Measurements from ENCODE around the gene USP54.

GRCh38 chr10:73639286-73639685 lies 48.1 kb upstream of the USP54 start:
- TF ChIP-seq POLR2AphosphoS5 (IDR thresholded peaks at IDR 0.05; ENCODE audit: borderline replicate concordance, low read depth, low read length), result no peak
- no peak for TF ChIP-seq EZH2 (IDR thresholded peaks at IDR 0.05)
